ENCODE data around the gene TGFBR3L. TPM values are rescaled to one million over a fixed set of nuclear protein-coding genes. Genes with fewer than 3 reads are reported as not detected.

Gene TGFBR3L
- total RNA-seq, 1 experiment from 2014 or later: 9.8 TPM

DNA sequence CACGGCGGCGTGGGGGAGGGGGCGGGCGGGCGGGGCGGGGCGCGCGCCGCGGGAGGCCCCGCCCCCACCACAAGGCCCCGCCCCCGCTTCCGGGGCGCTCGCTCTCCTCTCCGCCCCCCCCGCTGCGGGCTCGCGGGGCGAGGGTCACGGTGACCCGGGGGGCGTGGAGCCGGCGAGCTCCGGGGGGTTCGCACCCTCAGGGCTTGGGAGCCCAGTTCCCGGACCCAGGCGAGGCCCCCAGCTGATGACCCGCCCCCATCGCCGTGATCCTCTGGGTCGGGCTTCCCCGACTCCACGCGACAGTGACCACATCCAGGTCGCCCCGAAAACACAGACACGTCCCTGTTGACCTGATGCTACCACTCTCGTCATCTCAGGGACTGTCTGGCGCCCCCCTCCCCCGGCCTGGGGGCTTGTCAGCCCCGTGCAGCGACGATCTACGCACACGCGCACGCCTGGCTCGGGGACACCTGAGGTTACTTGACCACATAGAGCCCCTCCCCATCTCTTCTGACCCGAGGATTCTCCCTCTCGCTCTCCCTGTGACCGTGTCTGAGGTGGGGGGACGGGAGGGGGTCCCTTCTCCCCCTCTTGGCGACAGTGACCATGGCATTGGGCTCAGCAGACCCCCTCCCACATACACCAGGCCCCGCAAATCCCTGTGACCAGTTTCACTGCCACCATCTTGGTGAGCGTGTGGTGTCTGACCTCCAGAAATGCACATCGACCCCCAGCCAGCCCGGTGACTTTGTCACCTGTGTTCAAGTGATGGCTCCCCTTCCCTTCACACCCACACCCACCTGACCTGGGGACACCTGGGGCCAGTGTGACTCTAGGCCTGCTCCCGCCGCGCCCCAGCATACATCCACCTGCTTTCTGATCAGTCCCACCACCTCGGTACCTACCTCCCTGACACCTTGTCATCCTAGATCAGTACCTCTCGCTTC lies 10.3 kb upstream of the TGFBR3L start:
- no peaks in the 10 kb centered on the region for H3K27me3 Mint-ChIP-seq (ENCODE audit: insufficient read depth, unreplicated experiment)
- H3K27ac Mint-ChIP-seq (ENCODE audit: unreplicated experiment): peak overlapping the region; percentile 89
- peaks cover 30% of the 10 kb centered on the region for H3K36me3 Mint-ChIP-seq (ENCODE audit: insufficient read depth, unreplicated experiment)
- no peak for TF ChIP-seq CTCF (IDR thresholded peaks at IDR 0.05; ENCODE audit: insufficient read depth in 1 of 2, low read depth in 1 of 2, low read length in 1 of 2, severe bottlenecking in 1 of 2, unreplicated experiment in 1 of 2)
- no TSS peak for BruUV-seq (replicated peaks)
- peaks cover 6% of the 10 kb centered on the region for H3K4me1 Mint-ChIP-seq (ENCODE audit: low read depth, unreplicated experiment)
- peaks cover 12% of the 10 kb centered on the region; the same call in 1 of the 2 replicates for H3K4me1 ChIP-seq
- peak overlapping the region; percentile 92 for H3K4me3 Mint-ChIP-seq (ENCODE audit: unreplicated experiment)
- H3K4me3 ChIP-seq (ENCODE audit: low read depth, low read length): peak overlapping the region; percentile 91
- peaks cover 2% of the 10 kb centered on the region; the same call in 1 of the 2 replicates for H3K36me3 ChIP-seq (ENCODE audit: control insufficient read depth, insufficient read depth, low read length)
- no peaks in the 10 kb centered on the region for H3K9me3 ChIP-seq
- H3K27me3 ChIP-seq (replicated peaks; ENCODE audit: control insufficient read depth, insufficient read depth, low read length): no peaks in the 10 kb centered on the region
- H3K9me3 Mint-ChIP-seq (ENCODE audit: unreplicated experiment): no peaks in the 10 kb centered on the region
- ChIA-PET CTCF (interaction anchor here (0.6 to 1.7 kb wide), 8 partner anchors 12 to 336 kb away, joined by 3 to 21 read pairs (median 4); partner anchors contain the start of genes SNAPC2 and TIMM44), POLR2A (interaction anchor here (1.0 to 1.6 kb wide), 6 partner anchors 12 to 609 kb away, joined by 3 to 69 read pairs (median 6); partner anchors contain the start of genes LRRC8E, SNAPC2 and ZNF414)
- intact Hi-C loops (cut with micrococcal nuclease; ENCODE audit: unreplicated experiment): no loop called here
- no peak for DNase-seq

DNA sequence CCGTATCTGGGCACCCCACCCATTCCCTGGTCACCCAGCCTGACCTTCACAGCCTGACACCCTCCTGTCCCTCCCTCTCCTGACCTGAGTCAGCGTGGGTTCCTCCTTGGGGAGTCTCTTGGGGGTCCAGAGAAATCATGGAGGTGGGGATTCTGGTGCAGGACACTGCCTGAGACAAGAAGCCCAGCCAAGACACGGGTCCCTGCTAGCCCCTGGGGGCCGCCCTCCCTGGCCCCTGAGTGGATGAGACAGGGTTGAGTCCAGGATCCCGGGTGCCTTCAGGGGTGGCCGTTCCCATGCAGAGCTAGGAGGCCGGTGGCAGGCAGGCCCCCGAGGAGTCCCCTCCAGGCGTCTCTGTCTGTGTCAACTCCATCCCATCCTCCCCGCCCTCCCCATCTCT lies 9.4 kb upstream of the TGFBR3L start:
- BruUV-seq (replicated peaks): no TSS peak
- Histone ChIP-seq H3K9me3 (no peaks in the 10 kb centered on the region), H3K4me3 (ENCODE audit: low read depth, low read length) (no peak overlapping the region), H3K4me1 (peaks cover 12% of the 10 kb centered on the region; the same call in 1 of the 2 replicates), H3K36me3 (ENCODE audit: control insufficient read depth, insufficient read depth, low read length) (peaks cover 2% of the 10 kb centered on the region; the same call in 1 of the 2 replicates), H3K27me3 (replicated peaks; ENCODE audit: control insufficient read depth, insufficient read depth, low read length) (no peaks in the 10 kb centered on the region)
- TF ChIP-seq CTCF (IDR thresholded peaks at IDR 0.05; ENCODE audit: insufficient read depth in 1 of 2, low read depth in 1 of 2, low read length in 1 of 2, severe bottlenecking in 1 of 2, unreplicated experiment in 1 of 2): no peak
- no peak for DNase-seq
- Mint-ChIP-seq H3K27me3 (ENCODE audit: insufficient read depth, unreplicated experiment) (no peaks in the 10 kb centered on the region), H3K36me3 (ENCODE audit: insufficient read depth, unreplicated experiment) (peaks cover 30% of the 10 kb centered on the region), H3K4me1 (ENCODE audit: low read depth, unreplicated experiment) (peaks cover 6% of the 10 kb centered on the region), H3K4me3 (ENCODE audit: unreplicated experiment) (peak overlapping the region; percentile 92), H3K9me3 (ENCODE audit: unreplicated experiment) (no peaks in the 10 kb centered on the region), H3K27ac (ENCODE audit: unreplicated experiment) (peak overlapping the region; percentile 82)
- intact Hi-C loops (cut with micrococcal nuclease; ENCODE audit: unreplicated experiment): no loop called here
- POLR2A ChIA-PET: no interaction called here
- CTCF ChIA-PET: interaction anchor here (0.5 kb wide), 1 partner anchor 1927 kb away, joined by 3 read pairs; no protein-coding TSS in a partner anchor

- H3K27me3 ChIP-seq (replicated peaks; ENCODE audit: control insufficient read depth, insufficient read depth, low read length): no peaks in the 10 kb centered on the region
- Mint-ChIP-seq H3K9me3 (ENCODE audit: unreplicated experiment) (no peaks in the 10 kb centered on the region), H3K4me3 (ENCODE audit: unreplicated experiment) (peak overlapping the region; percentile 92), H3K27ac (ENCODE audit: unreplicated experiment) (no peak overlapping the region), H3K4me1 (ENCODE audit: low read depth, unreplicated experiment) (peaks cover 6% of the 10 kb centered on the region), H3K27me3 (ENCODE audit: insufficient read depth, unreplicated experiment) (no peaks in the 10 kb centered on the region), H3K36me3 (ENCODE audit: insufficient read depth, unreplicated experiment) (peaks cover 35% of the 10 kb centered on the region)
- intact Hi-C loops (cut with micrococcal nuclease; ENCODE audit: unreplicated experiment): no loop called here
- POLR2A ChIA-PET: no interaction called here
- H3K4me1 ChIP-seq: peaks cover 12% of the 10 kb centered on the region; the same call in 1 of the 2 replicates
- H3K4me3 ChIP-seq (ENCODE audit: low read depth, low read length): no peak overlapping the region
- no peak for DNase-seq
- H3K36me3 ChIP-seq (ENCODE audit: control insufficient read depth, insufficient read depth, low read length): peaks cover 2% of the 10 kb centered on the region; the same call in 1 of the 2 replicates
- TF ChIP-seq CTCF (IDR thresholded peaks at IDR 0.05; ENCODE audit: insufficient read depth in 1 of 2, low read depth in 1 of 2, low read length in 1 of 2, severe bottlenecking in 1 of 2, unreplicated experiment in 1 of 2): no peak
- H3K9me3 ChIP-seq: no peaks in the 10 kb centered on the region
- no TSS peak for BruUV-seq (replicated peaks)
- CTCF ChIA-PET: interaction anchor here (0.5 kb wide), 1 partner anchor 1927 kb away, joined by 3 read pairs; no protein-coding TSS in a partner anchor
Measured at GRCh38 chr19:7905859-7906258, 8.8 kb upstream of the TGFBR3L start.
